Transverse colon (tissue), 4 donors: ENCODE measurements around the gene GLUL. TPM values are rescaled to one million over a fixed set of nuclear protein-coding genes. Genes with fewer than 3 reads are reported as not detected.

ENCODE experiments used
- DNase-seq: peaks from one replicate; pipeline ENCODE4 v3.0.0-alpha.2; 2019
- H3K27ac ChIP-seq, 4 donors: fragments of 200-600 bp; sonication (generic); 2 replicates each; pipeline ENCODE4 v1.5.1; 2016 to 2018; ENCODE audit warnings: inconsistent platforms in 4 of 4
- H3K27me3 ChIP-seq: fragments of 200-600 bp; sonication (generic); 2 replicates; pipeline ENCODE4 v1.5.1; 2017; ENCODE audit warnings: inconsistent platforms
- H3K36me3 ChIP-seq, 4 donors: fragments of 200-600 bp; sonication (generic); 2 replicates each; pipeline ENCODE4 v1.5.1; 2017 to 2019; ENCODE audit warnings: inconsistent platforms in 4 of 4
- H3K4me1 ChIP-seq, 4 donors: fragments of 200-600 bp; sonication (generic); 2 replicates each; pipeline ENCODE4 v1.5.1; 2017 to 2020; ENCODE audit warnings: inconsistent platforms in 4 of 4
- H3K4me3 ChIP-seq, 4 donors: fragments of 200-600 bp; sonication (generic); 1 replicate in 1 of 4; 2 replicates in 3 of 4; pipeline versions ENCODE4 v1.5.1 to v1.6.1; 2017 to 2019; ENCODE audit warnings: inconsistent platforms in 4 of 4
- H3K9me3 ChIP-seq, 2 donors: fragments of 200-600 bp; sonication (generic); 2 replicates each; pipeline ENCODE4 v1.5.1; 2017 to 2019; ENCODE audit warnings: inconsistent platforms in 2 of 2
- EP300 ChIP-seq: sonication (generic); formaldehyde crosslinking; IDR thresholded peaks from one replicate; pipeline ENCODE4 v1.6.1; 2017; ENCODE audit warnings: antibody characterized with exemption, low read depth
- POLR2A ChIP-seq: fragments of 450-650 bp; IDR thresholded peaks from one replicate; pipeline ENCODE4 v1.6.1; 2016; ENCODE audit warnings: antibody characterized with exemption, mild to moderate bottlenecking, moderate library complexity
- POLR2AphosphoS5 ChIP-seq, 3 donors: sonication (generic); formaldehyde crosslinking; IDR thresholded peaks; one replicate each; pipeline ENCODE4 v1.6.1; 2016; ENCODE audit warnings: antibody characterized with exemption in 3 of 3
- WGBS, 2 donors: methylation state at CpG; one replicate each; pipeline ENCODE4 v1.1.5; 2018; ENCODE audit warnings: low coverage in 1 of 2; 5-methylcytosine and 5-hydroxymethylcytosine counted together
- in situ Hi-C, 4 donors: fragments of 200-750 bp; cut with MboI; loops; one replicate each; pipeline versions ENCODE4 v1.15.0 to v1.15.1; 2017; ENCODE audit warnings: low sequenced_read_pairs in 3 of 4, low pct_ligation_motif_present in 1 of 4, low pct_unique_long_range_greater_than_20kb in 1 of 4
- intact Hi-C: fragments of 100-400 bp; cut with DNase I; formaldehyde crosslinking; loops from one replicate; pipeline ENCODE4 v1.15.1; 2023; ENCODE audit warnings: low total_unique reads
- total RNA-seq, 4 donors: library from RNA; depleted of rRNA; stranded (reverse); fragments of >200 nt; gene quantifications; one replicate each; pipeline ENCODE4 v1.1.0, GENCODE V29; 2016
- TF ChIP-seq, protein P1 (sequence below), 5 experiments: fragments of 200-600 bp in 3 of 5; fragments of 450-650 bp in 2 of 5; sonication (generic) in 3 of 5; IDR thresholded peaks; 1 replicate in 2 of 5; 2 replicates in 3 of 5; pipeline ENCODE4 v1.5.1; 2016 to 2017; ENCODE audit warnings: antibody characterized with exemption in 5 of 5, inconsistent platforms in 3 of 5, mild to moderate bottlenecking in 2 of 5, moderate library complexity in 1 of 5

GLUL gene
- total RNA-seq, 4 donors from 2014 or later, result 312 to 1,104 (median 985) TPM

- TF ChIP-seq EP300 (no peak), POLR2AphosphoS5 (IDR thresholded peaks at IDR 0.05) (no peak), POLR2A (no peak)
- TF ChIP-seq, protein P1, sequence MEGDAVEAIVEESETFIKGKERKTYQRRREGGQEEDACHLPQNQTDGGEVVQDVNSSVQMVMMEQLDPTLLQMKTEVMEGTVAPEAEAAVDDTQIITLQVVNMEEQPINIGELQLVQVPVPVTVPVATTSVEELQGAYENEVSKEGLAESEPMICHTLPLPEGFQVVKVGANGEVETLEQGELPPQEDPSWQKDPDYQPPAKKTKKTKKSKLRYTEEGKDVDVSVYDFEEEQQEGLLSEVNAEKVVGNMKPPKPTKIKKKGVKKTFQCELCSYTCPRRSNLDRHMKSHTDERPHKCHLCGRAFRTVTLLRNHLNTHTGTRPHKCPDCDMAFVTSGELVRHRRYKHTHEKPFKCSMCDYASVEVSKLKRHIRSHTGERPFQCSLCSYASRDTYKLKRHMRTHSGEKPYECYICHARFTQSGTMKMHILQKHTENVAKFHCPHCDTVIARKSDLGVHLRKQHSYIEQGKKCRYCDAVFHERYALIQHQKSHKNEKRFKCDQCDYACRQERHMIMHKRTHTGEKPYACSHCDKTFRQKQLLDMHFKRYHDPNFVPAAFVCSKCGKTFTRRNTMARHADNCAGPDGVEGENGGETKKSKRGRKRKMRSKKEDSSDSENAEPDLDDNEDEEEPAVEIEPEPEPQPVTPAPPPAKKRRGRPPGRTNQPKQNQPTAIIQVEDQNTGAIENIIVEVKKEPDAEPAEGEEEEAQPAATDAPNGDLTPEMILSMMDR (IDR thresholded peaks at IDR 0.05), result no peak
- in situ Hi-C loops, result no loop called here
Observed at GRCh38 chr1:182430263-182431068, 38.9 kb upstream of the GLUL start.

DNA sequence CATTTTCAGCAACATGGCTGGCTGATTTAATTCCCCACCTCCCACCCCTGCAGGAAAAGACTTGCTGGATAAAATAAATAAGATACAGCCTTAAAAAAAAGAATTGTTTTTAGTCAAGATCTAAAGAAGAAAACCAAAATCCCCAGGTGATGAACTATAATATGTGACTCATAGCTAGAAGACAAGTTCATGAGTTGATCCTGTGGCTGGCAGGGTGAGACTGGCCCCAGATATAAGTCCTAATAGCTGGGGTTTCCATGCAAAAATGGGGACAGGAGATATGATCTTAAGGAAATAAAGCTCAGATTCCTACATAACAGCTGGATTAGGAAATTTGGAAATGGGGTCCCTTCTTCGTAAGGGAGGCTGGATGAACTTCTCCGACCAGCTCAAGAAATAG lies 36.5 kb upstream of the GLUL start:
- WGBS, 2 donors, result 90 to 93% methylated on average over 2 of the region's 2 CpGs

More at GRCh38 chr1:182430263-182431068, 38.9 kb upstream of the GLUL start:
- Histone ChIP-seq H3K4me3 (no peak overlapping the region), H3K27me3 (no peaks in the 10 kb centered on the region), H3K36me3 (no peaks in the 10 kb centered on the region), H3K27ac (no peak overlapping the region), H3K4me1 (no peaks in the 10 kb centered on the region), H3K9me3 (no peaks in the 10 kb centered on the region)
- DNase-seq, result no peak
- intact Hi-C loops, result no loop called here
- WGBS, 2 donors, result 77 to 78% methylated on average over 10 to 11 of the region's 11 CpGs

GRCh38 chr1:182426442-182427430 lies 35.1 kb upstream of the GLUL start:
- no peaks in the 10 kb centered on the region for H3K36me3 ChIP-seq
- H3K27me3 ChIP-seq, result no peaks in the 10 kb centered on the region
- in situ Hi-C loops (no loop called here), intact Hi-C loops (loop anchor here (5.0 to 10.0 kb wide), 2 partner anchors 51 to 362 kb away; partner anchors contain the start of gene ZNF648)
- H3K9me3 ChIP-seq, result no peaks in the 10 kb centered on the region
- DNase-seq, result no peak
- TF ChIP-seq, protein P1 (IDR thresholded peaks at IDR 0.05), result no peak
- no peak for TF ChIP-seq EP300
- WGBS, 2 donors, result 72 to 80% methylated on average over 6 to 7 of the region's 7 CpGs
- no peaks in the 10 kb centered on the region for H3K4me1 ChIP-seq
- H3K27ac ChIP-seq, result no peak overlapping the region
- H3K4me3 ChIP-seq, result no peak overlapping the region

More for the DNA sequence above, 36.5 kb upstream of the GLUL start:
- Histone ChIP-seq H3K4me1 (no peaks in the 10 kb centered on the region), H3K9me3 (no peaks in the 10 kb centered on the region), H3K4me3 (no peak overlapping the region), H3K27ac (no peak overlapping the region), H3K36me3 (no peaks in the 10 kb centered on the region), H3K27me3 (no peaks in the 10 kb centered on the region)
- in situ Hi-C loops, result no loop called here
- intact Hi-C loops, result loop anchor here (5.0 to 10.0 kb wide), 2 partner anchors 49 to 363 kb away; partner anchors contain the start of gene ZNF648
- TF ChIP-seq, protein P1 (IDR thresholded peaks at IDR 0.05), result no peak
- TF ChIP-seq POLR2AphosphoS5 (IDR thresholded peaks at IDR 0.05), result no peak
- DNase-seq, result no peak

GRCh38 chr1:182415789-182416188 lies 24.2 kb upstream of the GLUL start:
- DNase-seq, result no peak
- H3K27ac ChIP-seq, result no peak overlapping the region
- no peaks in the 10 kb centered on the region for H3K36me3 ChIP-seq
- H3K4me3 ChIP-seq, result no peak overlapping the region
- 36 to 56% methylated on average over 1 of the region's 1 CpG for WGBS, 2 donors
- no peaks in the 10 kb centered on the region for H3K27me3 ChIP-seq
- TF ChIP-seq POLR2A, result no peak
- TF ChIP-seq EP300, result no peak
- TF ChIP-seq, protein P1 (IDR thresholded peaks at IDR 0.05), result no peak
- TF ChIP-seq POLR2AphosphoS5 (IDR thresholded peaks at IDR 0.05), result no peak
- intact Hi-C loops, result no loop called here
- H3K4me1 ChIP-seq, result no peaks in the 10 kb centered on the region
- H3K9me3 ChIP-seq, result no peaks in the 10 kb centered on the region
- in situ Hi-C loops, result no loop called here
